Activated B cell treated with CpG ODN at 0.5 μM for 24 hours (primary cell): ENCODE results near the gene LRRC4C. TPM values are rescaled to one million over a fixed set of nuclear protein-coding genes. Genes with fewer than 3 reads are reported as not detected.
A peak's percentile ranks its signal among the peaks of the same experiment; 100 is the strongest.

Experiments
- ATAC-seq: fragments of 200-7000 bp; cut with Tn5 transposase; one replicate; pipeline ENCODE4 v1.10.0; 2021; ENCODE audit warnings: low read depth, mild to moderate bottlenecking, moderate library complexity
- CTCF ChIA-PET: fragments of 350-600 bp; sonication (Branson Sonifier 250); formaldehyde crosslinking; loops from one replicate; lab custom pipeline; 2021; ENCODE audit warnings: antibody characterized with exemption; lab: Charles Lee
- POLR2A ChIA-PET: fragments of 350-600 bp; sonication (Branson Sonifier 250); formaldehyde crosslinking; loops from one replicate; lab custom pipeline; 2021; ENCODE audit warnings: antibody characterized with exemption; lab: Charles Lee
- DNase-seq: peaks from one replicate; pipeline ENCODE4 v3.0.0; 2022
- H3K27ac Mint-ChIP-seq: one replicate; pipeline ENCODE4 v1.8.0; 2020; ENCODE audit warnings: mixed read lengths
- H3K27me3 Mint-ChIP-seq: one replicate; pipeline ENCODE4 v1.8.0; 2021; ENCODE audit warnings: mixed read lengths
- H3K36me3 Mint-ChIP-seq: one replicate; pipeline ENCODE4 v1.8.0; 2021; ENCODE audit warnings: low read depth, mixed read lengths
- H3K4me1 Mint-ChIP-seq: one replicate; pipeline ENCODE4 v1.8.0; 2021; ENCODE audit warnings: mixed read lengths
- H3K4me3 Mint-ChIP-seq: one replicate; pipeline ENCODE4 v1.8.0; 2020; ENCODE audit warnings: mild to moderate bottlenecking, mixed read lengths
- H3K9me3 Mint-ChIP-seq: one replicate; pipeline ENCODE4 v1.8.0; 2020; ENCODE audit warnings: mixed read lengths
- intact Hi-C: fragments of 100-400 bp; cut with micrococcal nuclease; formaldehyde crosslinking; loops from one replicate; pipeline ENCODE4 v1.15.1; 2024
- total RNA-seq: library from RNA; stranded (reverse); gene quantifications from 2 replicates; pipeline ENCODE4 v1.2.3, GENCODE V29; 2022
- TF ChIP-seq, protein P1 (sequence below): fragments of 200-600 bp; IDR thresholded peaks from one replicate; pipeline ENCODE4 v1.8.0; 2022; ENCODE audit warnings: antibody characterized with exemption, mild to moderate bottlenecking

LRRC4C gene
- total RNA-seq, 1 donor from 2014 or later, result not detected

DNA sequence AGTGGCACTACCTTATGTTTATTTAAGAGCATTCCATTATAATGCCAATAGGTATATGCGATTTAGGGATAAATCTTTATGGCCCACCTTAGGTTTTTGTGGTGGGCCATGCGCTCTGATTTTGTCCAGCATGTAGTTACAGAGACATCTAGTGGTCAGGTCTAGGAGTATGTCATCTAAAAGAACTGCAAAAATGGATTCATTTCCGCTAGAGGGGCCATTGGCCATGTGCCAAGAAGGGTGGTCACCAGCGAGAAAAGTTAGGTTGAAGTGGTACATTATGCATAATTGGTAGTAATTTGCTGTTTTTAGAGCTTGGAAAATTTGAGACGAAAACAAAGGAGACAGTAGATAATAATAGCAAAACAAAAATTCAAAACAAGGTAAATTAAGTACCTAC is 27.7 kb downstream of the LRRC4C start:
- ATAC-seq (no peak), DNase-seq (no peak)
- ChIA-PET POLR2A (no interaction called here), CTCF (no interaction called here)
- Mint-ChIP-seq H3K36me3 (no peaks in the 10 kb centered on the region), H3K4me1 (no peaks in the 10 kb centered on the region), H3K9me3 (no peaks in the 10 kb centered on the region), H3K27me3 (no peaks in the 10 kb centered on the region), H3K4me3 (no peak overlapping the region), H3K27ac (no peak overlapping the region)
- TF ChIP-seq, protein P1, sequence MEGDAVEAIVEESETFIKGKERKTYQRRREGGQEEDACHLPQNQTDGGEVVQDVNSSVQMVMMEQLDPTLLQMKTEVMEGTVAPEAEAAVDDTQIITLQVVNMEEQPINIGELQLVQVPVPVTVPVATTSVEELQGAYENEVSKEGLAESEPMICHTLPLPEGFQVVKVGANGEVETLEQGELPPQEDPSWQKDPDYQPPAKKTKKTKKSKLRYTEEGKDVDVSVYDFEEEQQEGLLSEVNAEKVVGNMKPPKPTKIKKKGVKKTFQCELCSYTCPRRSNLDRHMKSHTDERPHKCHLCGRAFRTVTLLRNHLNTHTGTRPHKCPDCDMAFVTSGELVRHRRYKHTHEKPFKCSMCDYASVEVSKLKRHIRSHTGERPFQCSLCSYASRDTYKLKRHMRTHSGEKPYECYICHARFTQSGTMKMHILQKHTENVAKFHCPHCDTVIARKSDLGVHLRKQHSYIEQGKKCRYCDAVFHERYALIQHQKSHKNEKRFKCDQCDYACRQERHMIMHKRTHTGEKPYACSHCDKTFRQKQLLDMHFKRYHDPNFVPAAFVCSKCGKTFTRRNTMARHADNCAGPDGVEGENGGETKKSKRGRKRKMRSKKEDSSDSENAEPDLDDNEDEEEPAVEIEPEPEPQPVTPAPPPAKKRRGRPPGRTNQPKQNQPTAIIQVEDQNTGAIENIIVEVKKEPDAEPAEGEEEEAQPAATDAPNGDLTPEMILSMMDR, result no peak
- intact Hi-C loops, result loop anchor here (5.0 kb wide), 1 partner anchor 144 kb away; no protein-coding TSS in a partner anchor

DNA sequence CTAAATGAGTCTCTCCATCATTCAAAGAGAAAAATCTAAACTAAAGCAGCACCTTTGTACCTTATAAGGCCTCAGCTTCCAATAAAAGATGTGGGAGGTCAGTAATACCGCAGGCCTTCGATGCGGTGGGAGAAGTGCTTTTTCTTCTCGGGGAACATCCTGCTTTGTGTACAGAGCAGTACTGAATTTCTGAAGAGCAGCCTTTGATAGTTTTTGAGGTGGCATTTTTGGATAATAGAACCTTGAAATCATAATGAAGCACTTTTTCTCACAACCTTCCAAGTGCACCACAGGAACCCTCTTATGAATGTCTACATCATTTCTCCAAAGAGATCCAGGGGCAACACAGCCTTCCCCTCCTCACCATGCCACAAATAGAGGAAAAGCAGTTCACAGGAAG is 39.6 kb downstream of the LRRC4C start:
- Mint-ChIP-seq H3K9me3 (no peaks in the 10 kb centered on the region), H3K4me3 (no peak overlapping the region), H3K36me3 (no peaks in the 10 kb centered on the region), H3K27ac (no peak overlapping the region), H3K4me1 (peaks cover 7% of the 10 kb centered on the region), H3K27me3 (no peaks in the 10 kb centered on the region)
- TF ChIP-seq, protein P1, result no peak
- ChIA-PET CTCF (no interaction called here), POLR2A (no interaction called here)
- intact Hi-C loops, result loop anchor here (5.0 kb wide), 1 partner anchor 113 kb away; no protein-coding TSS in a partner anchor
- DNase-seq (no peak), ATAC-seq (no peak)

DNA sequence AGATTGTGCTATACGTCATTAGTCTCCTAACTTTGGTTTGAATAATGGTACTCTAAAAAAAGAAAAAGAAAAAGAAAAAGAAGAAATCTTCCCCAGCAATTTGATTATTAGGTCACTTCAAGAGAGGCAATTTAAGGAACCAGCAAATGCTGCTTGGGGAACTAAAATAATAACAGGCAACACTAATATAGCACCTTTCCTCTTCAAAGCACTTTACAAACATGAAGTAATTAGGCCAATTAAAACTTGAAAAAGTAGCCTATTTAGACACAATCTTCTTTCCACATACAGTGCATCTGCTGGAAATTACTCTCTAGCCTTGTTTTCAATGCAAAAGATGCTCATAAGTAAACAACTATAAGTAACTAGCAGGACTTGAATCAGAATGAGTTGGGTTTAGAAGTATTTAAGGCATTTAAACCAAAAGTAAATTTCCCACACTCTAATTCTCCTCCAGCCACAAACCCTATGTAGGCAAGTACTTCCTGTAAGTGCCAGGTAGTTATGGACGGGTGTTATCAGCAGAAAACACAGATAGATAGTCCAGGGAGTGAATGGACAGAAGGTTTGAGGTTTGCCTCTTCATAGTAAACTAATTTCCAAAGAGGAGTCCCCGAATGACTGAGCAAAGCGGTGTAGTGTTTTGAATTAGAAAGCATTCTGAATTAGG is 44.5 kb downstream of the LRRC4C start:
- H3K9me3 Mint-ChIP-seq, result peaks cover 1% of the 10 kb centered on the region
- ChIA-PET CTCF (no interaction called here), POLR2A (no interaction called here)
- H3K4me1 Mint-ChIP-seq, result peaks cover 19% of the 10 kb centered on the region
- no peaks in the 10 kb centered on the region for H3K36me3 Mint-ChIP-seq
- ATAC-seq, result no peak
- H3K27me3 Mint-ChIP-seq, result no peaks in the 10 kb centered on the region
- peak overlapping the region; percentile 35 for H3K27ac Mint-ChIP-seq
- intact Hi-C loops, result loop anchor here (5.0 kb wide), 1 partner anchor 108 kb away; no protein-coding TSS in a partner anchor
- H3K4me3 Mint-ChIP-seq, result no peak overlapping the region
- TF ChIP-seq, protein P1, result no peak
- no peak for DNase-seq

DNA sequence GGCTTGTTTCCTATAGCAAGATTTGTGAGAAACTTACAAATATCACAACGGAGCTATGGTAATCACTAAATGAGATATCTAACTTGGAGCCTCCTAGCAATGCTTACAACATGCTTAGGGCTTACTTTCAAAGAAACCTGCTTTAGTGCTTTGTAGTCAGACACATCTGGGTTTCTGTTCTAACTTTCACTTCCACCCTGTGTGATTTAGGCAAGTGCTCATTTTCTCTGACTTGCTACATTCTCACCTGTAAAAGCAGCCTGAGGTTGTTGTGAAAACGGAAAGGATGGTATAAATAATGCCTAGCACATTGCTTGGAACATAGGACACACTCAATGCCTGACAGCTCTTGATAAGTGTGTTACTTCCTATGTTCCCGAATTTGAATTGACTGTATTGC is 45.6 kb downstream of the LRRC4C start:
- DNase-seq (no peak), ATAC-seq (peak; percentile 42)
- POLR2A ChIA-PET, result no interaction called here
- Mint-ChIP-seq H3K9me3 (peaks cover 6% of the 10 kb centered on the region), H3K36me3 (no peaks in the 10 kb centered on the region), H3K4me1 (peaks cover 16% of the 10 kb centered on the region), H3K4me3 (no peak overlapping the region), H3K27me3 (no peaks in the 10 kb centered on the region), H3K27ac (no peak overlapping the region)
- CTCF ChIA-PET, result interaction anchor here (0.6 to 1.0 kb wide), 2 partner anchors 17 to 47 kb away, joined by 3 read pairs; no protein-coding TSS in a partner anchor
- TF ChIP-seq, protein P1, result no peak
- intact Hi-C loops, result no loop called here

DNA sequence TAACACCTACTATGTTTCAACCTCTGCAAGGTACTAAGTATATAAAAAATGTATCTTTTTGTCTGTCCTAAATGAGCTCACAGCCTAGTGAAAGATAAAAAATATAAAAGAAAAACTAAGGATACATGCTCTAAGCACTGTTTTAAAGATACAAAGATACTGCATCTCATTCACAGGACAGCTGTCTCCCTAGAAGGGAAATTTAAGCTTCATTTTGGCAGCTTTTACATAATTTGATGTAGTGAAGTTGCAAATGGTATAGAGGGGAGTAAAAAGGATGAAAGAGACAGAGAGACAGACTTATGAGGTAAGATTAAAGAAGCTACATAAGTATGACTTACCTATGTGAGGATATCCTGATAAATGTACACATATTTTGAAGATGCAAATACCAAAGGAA is 53.6 kb downstream of the LRRC4C start:
- Mint-ChIP-seq H3K4me1 (no peaks in the 10 kb centered on the region), H3K4me3 (no peak overlapping the region), H3K36me3 (no peaks in the 10 kb centered on the region), H3K27me3 (no peaks in the 10 kb centered on the region), H3K9me3 (peaks cover 7% of the 10 kb centered on the region), H3K27ac (no peak overlapping the region)
- POLR2A ChIA-PET, result no interaction called here
- no peak for ATAC-seq
- no peak for DNase-seq
- TF ChIP-seq, protein P1, result no peak
- intact Hi-C loops, result no loop called here
- CTCF ChIA-PET, result no interaction called here
